ENCODE data around the gene CACNB1. TPM values are rescaled to one million over a fixed set of nuclear protein-coding genes. Genes with fewer than 3 reads are reported as not detected.

The CACNB1 gene
- polyA plus RNA-seq (ENCODE audit: insufficient read length in 3 of 3) = 1 to 10 TPM; 6.4 to 8.2 (median 7.6) TPM

DNA sequence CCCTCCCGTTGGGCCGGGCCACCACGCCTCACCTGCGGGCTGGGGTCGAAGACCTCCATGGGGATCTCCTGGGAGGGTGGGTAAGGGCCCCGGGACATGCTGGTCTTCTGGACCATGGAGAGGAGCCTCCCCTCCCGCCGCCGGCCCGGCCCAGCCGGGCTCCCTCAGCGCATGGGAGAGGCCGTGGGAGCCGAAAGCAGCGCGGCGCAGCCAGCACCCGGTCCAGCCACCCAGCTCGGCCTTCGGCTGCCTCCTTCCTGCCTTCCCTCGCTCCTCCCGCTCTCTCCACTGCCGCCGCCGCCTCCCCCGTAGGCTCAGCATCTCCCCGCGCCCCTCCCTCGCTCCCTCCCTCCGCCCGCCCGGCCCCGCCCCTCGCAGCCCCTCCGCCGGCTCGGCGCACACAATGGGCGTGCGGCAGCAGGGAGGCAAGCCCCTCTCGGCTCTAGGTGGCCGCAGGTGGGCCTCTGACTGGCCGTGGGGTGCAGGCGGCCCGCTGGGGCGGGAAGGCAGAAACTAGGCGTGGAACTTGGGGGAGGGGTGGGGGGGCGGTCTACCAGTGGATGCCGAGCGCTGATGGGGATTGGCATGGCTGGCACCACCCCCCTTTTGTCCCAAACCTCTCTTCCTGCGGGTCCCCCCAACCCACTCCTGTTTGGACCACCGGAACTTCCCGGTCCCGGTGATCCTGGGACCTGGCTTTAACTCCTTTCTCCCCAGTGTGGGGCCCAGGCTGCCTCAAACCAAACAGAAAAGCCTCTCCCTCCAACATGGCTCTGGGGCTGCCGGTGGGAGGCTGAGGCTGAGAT is at the start of gene CACNB1:
CACNB1 (minus strand) TSS at position 290 of the 806 bp plus-strand sequence; CDS start at position 116, 174 bp downstream.
- peak in 1 of 3 donors; percentile 62 for DNase-seq (ENCODE audit: low read depth in 3 of 3, low spot score in 2 of 3)

DNA sequence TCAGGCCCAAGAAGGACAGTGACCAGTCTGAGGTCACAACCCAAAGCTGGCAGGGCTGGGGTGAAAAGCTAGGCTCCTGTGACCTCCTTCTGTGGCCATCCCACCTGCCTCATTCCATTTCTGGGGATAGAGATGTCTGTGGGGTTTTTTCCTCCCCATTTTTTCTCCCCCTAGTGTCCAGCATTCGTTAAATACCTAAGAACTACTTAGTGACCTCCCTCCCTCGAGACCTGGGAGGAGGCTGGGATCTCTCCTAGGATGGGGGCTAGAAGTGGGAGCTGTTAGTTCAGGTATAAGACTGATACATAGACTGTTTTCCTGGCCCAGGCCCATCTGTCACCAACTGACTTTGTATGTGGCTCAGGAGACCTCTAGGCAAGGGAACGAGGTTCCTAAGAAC is 48.8 kb upstream of the CACNB1 start:
- no peak for DNase-seq (ENCODE audit: low read depth in 3 of 3, low spot score in 2 of 3)

DNA sequence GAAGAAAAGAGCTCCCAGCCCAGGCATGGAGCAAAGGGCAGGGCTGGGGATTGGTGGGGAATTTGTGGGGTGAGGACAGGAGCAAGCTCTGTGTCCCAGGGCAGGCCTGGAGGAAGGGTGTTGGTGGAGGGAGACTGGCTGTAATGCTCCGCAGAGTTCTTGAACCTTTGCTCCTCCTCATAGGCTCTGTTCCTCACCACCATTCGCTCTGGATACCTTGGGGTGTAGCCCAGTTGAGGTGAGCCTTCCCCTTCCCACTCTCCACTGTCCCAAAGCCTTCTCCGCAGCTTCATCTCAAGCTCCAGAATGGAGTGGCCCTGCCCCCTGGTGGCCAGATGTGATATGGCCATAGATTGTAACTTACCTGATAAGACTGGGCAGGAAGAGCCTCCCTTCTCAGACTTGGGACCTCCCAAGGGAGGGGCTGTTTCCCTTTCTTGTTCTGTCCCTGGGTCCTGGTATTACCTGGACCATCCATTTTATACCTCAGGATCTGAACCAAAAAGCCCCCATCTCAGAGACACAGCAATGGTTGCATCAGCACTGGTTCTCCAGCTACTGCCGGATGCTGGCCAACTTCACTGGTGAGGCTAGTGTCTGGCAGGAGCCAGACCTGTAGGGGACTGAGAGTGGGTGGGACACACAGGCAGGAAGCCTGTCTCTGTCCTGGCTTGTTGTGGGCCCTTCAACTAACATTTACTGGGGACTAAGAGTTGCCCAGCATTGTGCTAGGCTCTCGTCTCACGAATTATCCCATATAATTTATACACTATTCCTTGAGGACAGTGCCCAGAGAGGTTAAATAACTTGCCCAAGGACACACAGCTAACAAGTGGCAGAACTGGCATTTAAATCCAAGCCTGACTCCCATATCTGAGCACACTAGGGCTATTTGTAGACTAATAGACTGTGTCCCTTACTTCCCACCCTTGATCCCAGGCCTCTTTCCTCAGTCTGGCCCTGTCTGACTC is 47.4 kb upstream of the CACNB1 start:
- DNase-seq (ENCODE audit: low read depth in 3 of 3, low spot score in 2 of 3) = peak in 2 of 3 donors; percentile 72 to 76

DNA sequence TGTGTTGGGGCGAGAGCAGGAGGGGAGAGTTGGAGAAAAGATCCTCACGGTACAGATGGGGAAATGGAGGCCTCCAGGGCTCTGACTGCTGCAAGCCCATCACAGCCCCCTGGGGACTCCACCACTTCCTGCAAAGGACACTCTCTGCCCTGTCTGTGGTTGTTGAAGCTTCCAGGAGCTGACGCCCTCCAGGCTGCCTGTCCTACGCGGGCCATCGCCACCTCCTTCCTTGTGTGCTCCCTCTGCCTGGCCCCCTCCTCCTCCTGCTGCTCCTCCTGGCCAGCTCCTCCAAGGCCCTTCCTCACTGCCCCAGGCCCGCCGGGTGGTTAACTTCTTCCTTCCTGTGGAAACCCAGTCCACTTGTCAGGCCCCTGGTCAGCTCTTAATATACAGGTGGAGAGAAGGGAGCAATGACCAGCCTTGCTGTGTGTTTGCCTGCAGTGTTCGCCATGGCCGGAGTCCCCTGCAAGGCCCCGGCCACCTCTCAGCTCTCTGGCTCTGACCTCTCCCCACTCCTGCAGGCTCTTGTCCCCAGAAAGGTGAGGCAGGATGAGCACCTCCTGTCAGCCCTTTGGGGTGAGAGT is 46.6 kb upstream of the CACNB1 start:
- DNase-seq (ENCODE audit: low read depth in 3 of 3, low spot score in 2 of 3) = no peak

DNA sequence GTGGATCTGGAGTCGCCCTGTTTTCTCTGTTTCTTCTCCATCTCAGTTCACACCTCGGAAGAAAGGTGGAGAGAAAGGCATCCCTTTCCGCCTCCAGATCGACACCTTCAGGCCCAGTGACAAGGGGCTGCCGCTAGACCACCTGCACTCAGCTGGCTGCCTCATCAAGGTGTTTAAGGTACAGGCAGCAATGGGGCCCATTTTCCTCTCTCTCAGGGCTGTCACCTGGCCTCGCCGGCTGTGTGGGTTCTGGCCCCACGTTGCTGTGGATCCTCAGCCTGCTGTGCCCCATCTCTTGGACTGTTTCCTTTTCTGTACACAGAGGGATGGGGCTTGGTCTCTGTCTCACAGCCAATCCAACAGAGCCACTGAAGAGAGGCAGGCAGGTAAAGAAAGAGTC is 45.7 kb upstream of the CACNB1 start:
- no peak for DNase-seq (ENCODE audit: low read depth in 3 of 3, low spot score in 2 of 3)

DNA sequence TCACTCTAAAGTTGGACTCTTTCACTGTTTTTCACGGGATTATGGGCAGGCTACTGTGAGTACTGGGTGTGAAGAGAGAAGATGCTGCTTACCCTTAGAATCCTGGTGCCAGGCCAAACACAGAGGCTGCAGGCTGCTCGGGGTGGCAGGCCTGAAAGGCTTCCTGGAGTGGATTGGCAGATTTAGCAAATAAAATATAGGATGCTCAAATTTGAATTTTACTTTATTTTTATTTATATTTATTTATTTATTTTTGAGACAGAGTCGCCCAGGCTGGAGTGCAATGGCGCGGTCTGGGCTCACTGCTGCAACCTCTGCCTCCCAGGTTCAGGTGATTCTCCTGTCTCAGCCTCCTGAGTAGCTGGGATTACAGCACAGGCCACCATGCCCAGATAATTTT is 43.2 kb upstream of the CACNB1 start:
- no peak for DNase-seq (ENCODE audit: low read depth in 3 of 3, low spot score in 2 of 3)

DNA sequence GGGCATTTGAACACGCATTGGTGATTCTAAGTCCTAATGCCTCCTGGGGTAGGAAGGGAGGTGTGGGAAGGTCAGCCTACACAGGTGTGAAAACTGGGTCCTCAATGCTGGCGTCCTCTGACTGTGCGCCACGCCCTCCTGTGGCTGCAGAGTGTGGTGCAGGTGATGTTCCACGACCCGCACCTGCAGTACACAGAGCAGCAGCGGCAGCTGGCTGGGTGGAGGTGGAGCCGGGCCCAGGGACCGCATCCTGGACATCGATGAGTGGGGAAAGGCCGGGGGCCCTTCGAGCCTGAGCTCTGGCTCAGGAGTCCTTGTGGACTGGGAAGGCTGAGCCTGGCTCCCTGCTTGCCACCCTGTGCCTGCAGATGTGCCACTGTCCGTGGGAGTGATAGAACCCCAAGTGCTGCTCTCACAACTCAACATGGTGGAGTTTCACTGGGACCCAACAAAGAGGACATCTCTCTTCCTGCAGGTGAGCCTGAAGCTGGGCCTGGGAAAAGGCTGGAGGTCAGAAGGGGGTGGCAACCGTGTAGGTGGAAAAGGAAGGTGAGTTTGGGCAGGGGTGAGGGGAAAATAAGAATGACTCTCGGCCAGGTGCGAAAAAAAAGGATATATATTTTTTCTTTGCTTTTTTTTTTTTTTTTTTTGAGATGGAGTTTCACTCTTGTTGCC is 42.3 kb upstream of the CACNB1 start:
- no peak for DNase-seq (ENCODE audit: low read depth in 3 of 3, low spot score in 2 of 3)

DNA sequence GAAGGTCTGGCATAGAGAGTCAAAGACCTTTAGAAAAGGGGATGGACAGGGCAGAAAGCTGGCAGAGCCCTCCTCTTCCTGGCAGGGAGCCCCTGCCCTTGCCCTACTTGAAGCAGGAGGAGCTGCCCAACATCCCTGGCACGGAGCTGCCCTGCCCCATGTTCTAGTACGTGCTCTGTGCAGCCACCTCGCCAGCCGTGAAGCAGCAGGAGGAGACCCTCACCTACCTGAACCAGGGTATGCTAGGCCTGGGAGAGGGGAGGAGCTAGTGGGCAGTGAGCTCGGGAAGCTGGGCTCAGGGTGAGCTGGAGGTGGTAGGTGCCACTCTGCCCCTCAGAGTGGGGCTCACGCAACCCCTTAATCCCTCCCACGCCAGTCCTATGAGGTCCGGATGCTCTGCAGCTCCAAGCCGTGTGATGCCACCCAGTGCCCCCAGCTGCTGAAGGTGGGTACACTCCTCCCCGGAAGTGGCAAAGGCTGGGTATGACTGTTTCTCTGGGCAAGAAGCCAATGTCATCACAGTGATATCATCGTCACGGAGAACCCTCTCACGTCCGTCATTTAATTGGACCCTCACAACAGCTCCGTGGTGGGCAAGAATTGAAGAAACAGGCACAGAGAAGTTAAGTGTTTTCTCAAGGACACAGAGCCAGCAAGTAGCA is 41.0 kb upstream of the CACNB1 start:
- no peak for DNase-seq (ENCODE audit: low read depth in 3 of 3, low spot score in 2 of 3)

DNA sequence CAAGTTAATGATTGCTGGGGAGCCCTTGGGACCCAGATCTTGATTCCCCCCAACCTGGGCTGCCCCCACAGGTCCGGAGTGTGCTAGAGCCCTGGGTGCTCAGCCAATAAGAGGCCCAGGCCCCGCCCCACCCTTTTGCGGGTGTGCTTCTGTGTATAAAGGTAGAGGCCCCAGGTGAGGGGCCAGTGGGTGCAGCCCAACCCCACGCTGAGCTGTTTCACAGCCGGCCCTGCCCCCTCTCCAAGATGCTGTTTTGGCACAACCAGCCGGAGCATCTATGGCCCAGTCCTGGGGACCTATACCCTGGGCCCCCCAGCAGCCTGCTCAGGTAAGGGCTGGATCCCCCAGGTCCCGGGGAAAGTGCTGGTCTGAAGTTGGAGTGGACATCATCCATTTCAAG is 40.1 kb upstream of the CACNB1 start:
- no peak for DNase-seq (ENCODE audit: low read depth in 3 of 3, low spot score in 2 of 3)

DNA sequence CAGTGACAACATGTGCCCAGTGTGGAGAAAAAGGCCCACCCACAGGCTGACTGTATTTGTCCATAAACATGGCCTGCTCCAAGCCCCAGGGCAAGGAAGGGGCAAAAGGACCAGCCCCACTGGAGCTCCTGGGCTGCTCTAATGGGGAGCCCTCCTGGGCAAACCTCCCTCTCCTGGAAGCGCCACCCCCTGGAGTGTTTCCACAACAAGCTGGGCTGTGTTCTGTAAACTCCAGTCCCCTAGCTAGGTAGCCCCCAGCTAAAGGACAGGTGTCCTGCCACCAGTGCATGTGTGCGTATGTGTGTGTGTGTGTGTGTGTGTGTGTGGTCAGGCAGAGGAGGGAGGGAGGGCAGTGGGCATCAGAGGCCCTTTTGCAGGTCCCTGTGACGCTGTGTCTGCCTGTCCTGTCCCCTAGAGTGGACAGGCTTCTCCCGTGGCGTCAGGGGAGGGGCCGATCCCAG is 39.5 kb upstream of the CACNB1 start:
- no peak for DNase-seq (ENCODE audit: low read depth in 3 of 3, low spot score in 2 of 3)

DNA sequence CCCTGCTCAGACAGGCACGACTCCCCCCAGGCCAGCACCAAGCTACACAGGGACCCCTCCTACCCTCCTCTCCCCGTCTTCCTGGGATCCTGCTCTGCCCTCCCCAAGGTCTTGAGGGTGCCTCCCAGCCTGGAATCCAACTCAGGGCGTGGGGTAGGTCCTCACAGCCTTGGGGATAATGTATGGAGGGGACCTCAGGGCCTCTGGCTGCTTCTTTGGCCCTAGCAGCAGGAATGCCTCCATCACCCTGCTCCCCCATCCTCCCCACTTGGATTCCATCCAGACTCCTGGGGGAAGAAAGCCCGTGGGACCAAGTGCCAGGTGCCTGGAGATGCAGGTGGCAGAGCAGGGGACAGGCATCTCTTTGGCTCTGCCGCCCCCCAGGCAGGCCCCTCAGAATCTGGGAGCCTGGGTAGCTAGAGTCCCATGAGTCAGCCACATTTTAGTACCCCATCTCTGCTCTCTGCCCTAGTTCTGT is 39.0 kb upstream of the CACNB1 start:
- DNase-seq (ENCODE audit: low read depth in 3 of 3, low spot score in 2 of 3) = no peak

DNA sequence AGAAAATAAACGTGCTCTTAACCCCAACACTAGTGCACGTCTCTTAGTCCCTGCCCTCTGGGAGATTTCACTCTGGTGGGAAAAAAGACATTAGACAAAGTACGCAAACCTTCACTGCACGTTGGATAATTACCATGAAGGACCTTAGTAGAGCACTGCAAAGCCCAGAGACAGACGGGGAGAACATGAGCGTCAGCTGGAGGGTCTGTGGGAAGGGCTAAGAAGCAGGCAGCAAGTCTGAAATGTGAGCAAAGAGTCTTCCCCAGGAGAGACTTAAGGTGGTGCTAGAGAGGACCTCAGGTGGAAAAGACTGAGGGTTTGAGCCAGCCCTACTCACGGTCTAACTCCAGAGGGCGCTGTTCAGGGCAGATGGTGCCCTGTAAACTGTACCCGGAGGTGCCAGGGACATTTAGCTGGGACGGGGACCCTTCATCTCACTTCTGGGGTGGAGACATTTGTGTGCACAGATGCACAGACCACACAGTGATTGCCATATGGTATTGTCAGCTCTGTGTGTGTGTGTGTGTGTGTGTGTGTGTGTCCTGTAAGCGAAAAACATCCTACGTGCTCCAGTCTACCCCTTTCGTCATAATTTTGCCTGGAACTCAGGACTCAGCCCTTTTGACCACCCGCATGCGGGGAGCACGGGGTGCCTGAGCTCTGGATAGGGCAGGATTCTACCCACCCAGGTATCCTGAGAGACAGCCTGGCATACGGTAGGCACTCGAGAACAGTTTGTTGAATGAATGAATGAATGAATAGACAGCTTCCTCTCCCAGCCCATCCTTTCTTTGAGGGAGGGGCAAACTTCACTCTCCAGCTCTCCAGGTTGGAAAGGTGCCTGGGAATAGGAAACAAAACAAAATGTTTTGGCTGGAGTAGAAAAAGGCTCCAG is 38.3 kb upstream of the CACNB1 start:
- DNase-seq (ENCODE audit: low read depth in 3 of 3, low spot score in 2 of 3) = no peak

DNA sequence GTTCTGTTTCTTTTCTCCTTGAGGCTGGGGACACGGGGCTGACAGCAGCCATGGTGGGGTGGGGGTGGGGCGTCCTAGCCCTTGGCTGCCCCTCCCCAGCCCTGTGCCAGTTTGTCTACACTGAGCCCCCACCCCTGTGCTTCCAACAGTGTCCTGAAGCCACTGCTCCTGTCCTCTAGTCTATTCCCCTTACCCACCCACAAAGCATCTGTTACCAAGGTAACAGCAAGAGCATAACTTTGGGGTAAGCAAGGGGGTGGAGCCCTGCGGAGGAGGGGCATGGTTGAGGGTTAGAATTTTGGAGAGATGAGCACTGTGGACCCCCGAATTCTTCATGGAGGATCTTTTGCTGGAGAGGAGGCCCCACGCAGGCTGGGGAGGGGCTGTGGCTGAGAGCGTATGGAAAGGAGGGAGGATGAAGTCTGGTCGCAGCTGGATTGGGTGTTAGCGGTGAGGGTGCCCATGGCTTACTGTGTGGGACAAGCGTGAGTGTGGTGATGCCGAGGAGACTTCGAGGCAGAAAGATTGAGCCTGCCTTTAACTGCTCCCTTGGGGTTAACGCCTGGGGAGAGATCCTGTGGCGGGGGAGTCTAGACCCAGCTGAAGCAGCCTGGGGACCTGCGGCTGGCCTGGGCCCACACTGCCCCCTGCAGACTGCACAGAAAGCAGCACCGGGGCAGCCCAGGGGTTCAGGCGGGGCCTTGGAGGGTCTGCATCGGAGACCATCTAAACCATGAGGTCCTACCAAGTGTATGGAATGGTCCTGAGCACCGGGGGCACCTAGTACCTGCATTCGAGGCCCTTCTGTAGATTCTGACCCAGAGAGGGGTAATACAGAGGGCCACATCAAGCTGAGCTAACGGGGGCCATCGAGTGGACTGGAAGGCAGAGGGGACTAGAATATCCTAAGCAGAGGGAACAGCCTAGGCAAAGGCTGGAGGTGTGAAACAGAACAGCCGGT is 34.4 kb upstream of the CACNB1 start:
- DNase-seq (ENCODE audit: low read depth in 3 of 3, low spot score in 2 of 3) = no peak

DNA sequence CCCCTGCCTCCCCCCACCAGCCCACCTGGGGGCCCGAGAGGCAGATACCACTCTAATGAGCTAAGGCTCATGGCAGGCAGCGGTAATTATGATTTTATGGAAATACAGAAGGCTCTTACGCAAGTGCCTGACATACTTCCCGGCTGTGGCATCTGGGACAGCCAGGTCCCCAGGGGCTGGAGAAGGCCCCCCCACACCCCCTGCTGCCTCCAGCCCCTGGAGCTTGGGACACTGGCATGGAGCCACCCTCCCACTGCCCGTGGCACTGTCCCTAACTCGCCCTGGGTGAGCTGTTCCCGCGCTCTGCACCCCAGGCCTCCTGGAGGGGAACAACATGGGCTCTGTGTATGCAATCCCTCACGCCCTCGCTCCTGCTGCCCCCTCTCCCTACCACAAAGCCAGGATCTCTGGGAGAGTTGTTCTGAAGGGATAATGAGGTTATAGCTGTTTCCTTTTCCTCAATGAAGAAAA is 33.7 kb upstream of the CACNB1 start:
- no peak for DNase-seq (ENCODE audit: low read depth in 3 of 3, low spot score in 2 of 3)

DNA sequence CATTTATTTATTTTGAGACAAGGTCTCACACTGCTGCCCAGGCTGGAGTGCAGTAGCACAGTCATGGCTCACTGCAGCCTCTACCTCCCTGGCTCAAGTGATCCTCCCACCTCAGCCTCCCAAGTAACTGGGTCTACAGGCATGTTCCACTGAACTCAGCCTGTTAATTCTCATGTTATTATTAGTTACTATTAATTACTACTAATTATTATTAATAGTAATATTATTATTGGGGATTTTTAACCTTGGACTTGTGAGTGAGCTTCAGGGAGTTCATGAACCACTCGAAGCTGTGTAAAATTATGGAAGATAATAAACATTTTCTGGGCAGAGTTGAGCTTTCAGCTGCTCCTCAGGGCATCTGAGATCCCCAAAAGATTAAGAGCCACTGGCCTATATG is 32.9 kb upstream of the CACNB1 start:
- DNase-seq (ENCODE audit: low read depth in 3 of 3, low spot score in 2 of 3) = no peak

DNA sequence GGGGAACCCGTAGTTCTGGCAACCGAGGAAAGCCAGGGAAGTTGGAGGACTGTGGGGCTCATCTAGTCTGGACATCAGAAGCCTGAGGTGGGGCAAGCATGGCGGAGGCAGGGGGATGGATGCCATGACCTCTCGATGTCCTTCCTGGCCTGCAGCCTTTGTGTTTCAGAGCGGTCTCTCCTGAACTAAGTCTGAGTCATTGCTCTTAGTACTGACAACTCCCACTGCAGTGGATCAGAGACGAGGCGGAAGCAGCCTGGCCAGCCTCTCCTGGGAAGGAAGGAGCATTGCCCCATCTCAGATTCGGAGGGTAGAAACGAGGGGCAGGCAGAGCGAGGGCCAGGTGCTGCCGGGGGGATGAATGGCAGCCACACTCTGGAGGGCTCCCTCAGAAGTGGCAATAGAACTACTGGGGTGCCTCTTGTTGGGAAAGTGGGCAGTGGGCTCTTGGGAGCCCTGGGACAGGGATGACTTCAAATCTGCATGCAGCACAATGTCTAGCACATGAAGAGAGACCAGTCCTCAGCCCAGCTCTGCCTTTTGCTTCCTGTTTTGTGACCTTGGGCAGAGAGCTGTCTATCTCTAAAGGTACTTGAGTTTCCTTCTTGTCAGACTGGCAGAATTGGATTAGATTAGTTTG is 31.9 kb upstream of the CACNB1 start:
- no peak for DNase-seq (ENCODE audit: low read depth in 3 of 3, low spot score in 2 of 3)

DNA sequence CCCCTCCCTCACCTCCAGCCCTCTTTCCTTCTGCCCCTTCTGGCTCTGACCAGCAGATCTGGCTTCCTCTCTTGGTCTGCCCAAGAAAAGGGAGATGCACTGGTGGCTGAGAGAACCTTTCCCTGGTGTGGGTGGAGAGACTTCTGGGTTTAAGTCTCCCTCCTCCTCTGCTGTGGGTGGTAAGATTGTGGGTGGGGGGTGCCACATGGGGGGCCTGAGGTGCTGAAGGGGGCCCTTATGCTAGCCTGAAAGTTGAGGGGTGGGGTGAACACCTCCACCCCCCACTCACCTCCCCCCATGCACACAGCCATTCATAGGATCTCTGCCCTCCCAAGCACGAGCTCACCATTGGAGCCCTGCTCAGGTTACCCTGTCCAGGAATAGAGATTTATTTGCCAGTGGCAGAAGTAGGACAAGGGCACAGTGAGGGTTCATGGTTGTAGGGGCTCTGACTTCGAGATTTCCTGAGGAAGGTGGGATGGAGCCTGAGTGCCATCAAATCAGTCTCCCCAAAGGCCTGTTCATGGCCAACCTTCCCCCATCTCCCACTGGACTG is 30.0 kb upstream of the CACNB1 start:
- no peak for DNase-seq (ENCODE audit: low read depth in 3 of 3, low spot score in 2 of 3)
